Testis (tissue), 3 donors: Measurements from ENCODE around the gene FCGBP. TPM values are rescaled to one million over a fixed set of nuclear protein-coding genes. Genes with fewer than 3 reads are reported as not detected.

Experiments
- DNase-seq: peaks from one replicate; pipeline ENCODE4 v3.0.0-alpha.2; 2019
- H3K27ac ChIP-seq, 2 donors: fragments of 200-600 bp; sonication (generic); one replicate each; pipeline ENCODE4 v1.5.1; 2019
- H3K27me3 ChIP-seq: fragments of 200-600 bp; sonication (generic); one replicate; pipeline ENCODE4 v1.5.1; 2019
- H3K36me3 ChIP-seq: fragments of 200-600 bp; sonication (generic); one replicate; pipeline ENCODE4 v1.5.1; 2017; ENCODE audit warnings: low read depth; ENCODE audit errors: missing control alignments
- H3K4me1 ChIP-seq: fragments of 200-600 bp; sonication (generic); one replicate; pipeline ENCODE4 v1.5.1; 2019
- H3K4me3 ChIP-seq, 2 donors: fragments of 200-600 bp; sonication (generic); one replicate each; pipeline ENCODE4 v1.5.1; 2017 to 2019
- H3K9me3 ChIP-seq: fragments of 200-600 bp; sonication (generic); one replicate; pipeline ENCODE4 v1.5.1; 2017
- CTCF ChIP-seq, 3 experiments: fragments of 450-650 bp in 2 of 3; fragments of 200-600 bp in 1 of 3; sonication (generic) in 1 of 3; IDR thresholded peaks; one replicate each; pipeline ENCODE4 v1.5.1; 2016 to 2019; ENCODE audit warnings: antibody characterized with exemption in 3 of 3, mild to moderate bottlenecking in 2 of 3, moderate library complexity in 1 of 3
- POLR2A ChIP-seq: fragments of 450-650 bp; IDR thresholded peaks from one replicate; pipeline ENCODE4 v1.6.1; 2017; ENCODE audit warnings: antibody characterized with exemption, mild to moderate bottlenecking, moderate library complexity
- WGBS, 2 donors: methylation state at CpG; one replicate each; pipeline ENCODE4 v1.1.5; 2018; 5-methylcytosine and 5-hydroxymethylcytosine counted together
- intact Hi-C: fragments of 100-400 bp; cut with DNase I; formaldehyde crosslinking; loops from one replicate; pipeline ENCODE4 v1.15.1; 2023; ENCODE audit warnings: low total_unique reads
- polyA plus RNA-seq: library from polyadenylated mRNA; stranded (reverse); fragments of 350-450 nt; fragmentation: Illumina TruSeq; extraction: RNeasy Lipid Tissue Mini Kit (QIAGEN cat#74804); gene quantifications from one replicate; pipeline ENCODE4 v1.2.3, GENCODE V29; 2014; ENCODE audit warnings: low read depth, low replicate concordance; ENCODE audit not compliant: insufficient read depth
- total RNA-seq, 2 donors: library from RNA; depleted of rRNA; stranded (reverse); fragments of >200 nt; gene quantifications; one replicate each; pipeline ENCODE4 v1.2.3, GENCODE V29; 2016

The FCGBP gene
- total and polyA plus RNA-seq, 3 donors from 2014 or later: 6.7 to 18.8 (median 15.9) TPM

- TF ChIP-seq CTCF (IDR thresholded peaks at IDR 0.05): no peak
- no peak for TF ChIP-seq POLR2A
- Histone ChIP-seq H3K4me1 (no peaks in the 10 kb centered on the region), H3K36me3 (no peaks in the 10 kb centered on the region), H3K9me3 (no peaks in the 10 kb centered on the region), H3K27ac (no peak overlapping the region), H3K27me3 (no peaks in the 10 kb centered on the region), H3K4me3 (no peak overlapping the region)
- DNase-seq: no peak
- intact Hi-C loops: no loop called here
- 89 to 95% methylated on average over 7 of the region's 7 CpGs for WGBS, 2 donors
Observed at GRCh38 chr19:39953915-39954314, 19.5 kb upstream of the FCGBP start.

DNA sequence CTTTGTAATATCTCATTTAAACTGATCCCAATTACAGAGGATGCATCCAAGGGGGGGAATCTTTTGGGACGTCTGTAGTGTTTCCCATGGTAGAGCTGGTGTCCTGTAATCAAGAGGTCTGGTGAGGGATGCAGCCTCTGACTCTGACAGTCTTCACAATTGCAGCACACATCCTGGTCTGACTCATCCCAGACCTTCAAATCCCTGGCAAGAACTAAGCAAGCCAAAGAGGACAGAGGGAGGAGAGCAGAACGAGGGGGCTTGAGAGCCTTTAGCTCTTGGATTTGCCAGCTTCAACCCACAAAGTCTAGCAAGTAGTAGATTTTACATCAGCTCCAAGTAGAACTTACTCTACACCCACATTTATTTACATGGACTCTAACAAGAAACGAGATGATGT lies 17.3 kb upstream of the FCGBP start:
- Histone ChIP-seq H3K9me3 (no peaks in the 10 kb centered on the region), H3K4me1 (no peaks in the 10 kb centered on the region), H3K4me3 (no peak overlapping the region), H3K27me3 (no peaks in the 10 kb centered on the region), H3K27ac (no peak overlapping the region), H3K36me3 (no peaks in the 10 kb centered on the region)
- intact Hi-C loops: no loop called here
- DNase-seq: no peak
- 68 to 84% methylated on average over 3 of the region's 3 CpGs for WGBS, 2 donors
- no peak for TF ChIP-seq CTCF (IDR thresholded peaks at IDR 0.05)

GRCh38 chr19:39951065-39951650 lies 16.7 kb upstream of the FCGBP start:
- WGBS, 2 donors: 85 to 90% methylated on average over 2 of the region's 2 CpGs
- Histone ChIP-seq H3K4me1 (no peaks in the 10 kb centered on the region), H3K27ac (no peak overlapping the region), H3K27me3 (no peaks in the 10 kb centered on the region), H3K9me3 (no peaks in the 10 kb centered on the region), H3K4me3 (no peak overlapping the region), H3K36me3 (no peaks in the 10 kb centered on the region)
- DNase-seq: no peak
- TF ChIP-seq POLR2A (no peak), CTCF (IDR thresholded peaks at IDR 0.05) (no peak)
- intact Hi-C loops: no loop called here

DNA sequence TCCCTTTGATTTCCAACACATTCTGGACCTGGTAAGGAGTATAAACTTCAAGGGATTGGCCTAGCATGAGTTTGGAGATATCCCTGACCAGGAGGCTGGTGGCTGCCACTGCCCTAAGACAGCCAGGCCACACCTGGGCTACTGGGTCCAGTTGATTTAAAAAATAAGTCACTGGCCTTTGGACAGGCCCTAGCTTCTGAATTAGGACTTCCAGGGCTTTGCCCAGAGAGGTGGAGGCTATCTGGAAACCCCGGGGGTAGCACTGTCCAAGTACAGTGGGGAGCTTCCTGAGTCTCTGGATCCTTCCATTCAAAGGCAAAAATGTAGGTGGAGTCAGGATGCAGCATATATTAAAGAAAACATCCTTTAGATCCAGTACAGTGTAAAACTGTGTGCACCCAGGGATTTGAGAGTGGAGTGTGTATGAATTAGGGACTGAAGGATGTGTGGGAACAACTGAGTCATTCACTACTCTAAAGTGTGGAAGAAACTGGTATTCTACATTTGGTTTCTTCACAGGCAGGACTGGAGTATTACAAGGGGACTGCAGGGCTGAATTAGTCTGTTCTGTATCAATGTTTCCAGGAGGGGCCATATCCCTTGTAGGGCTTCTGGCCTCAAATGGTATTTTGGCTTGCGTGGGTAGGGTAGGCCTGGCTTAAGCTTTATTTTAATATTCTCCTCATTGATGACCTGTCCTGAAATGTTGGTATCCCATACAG lies 14.8 kb upstream of the FCGBP start:
- WGBS, 2 donors: 89 to 93% methylated on average over 2 of the region's 2 CpGs
- H3K9me3 ChIP-seq: no peaks in the 10 kb centered on the region
- no peak for TF ChIP-seq POLR2A
- TF ChIP-seq CTCF (IDR thresholded peaks at IDR 0.05): no peak
- no peak for DNase-seq
- H3K27me3 ChIP-seq: no peaks in the 10 kb centered on the region
- no peaks in the 10 kb centered on the region for H3K4me1 ChIP-seq
- no peaks in the 10 kb centered on the region for H3K36me3 ChIP-seq
- intact Hi-C loops: no loop called here
- no peak overlapping the region for H3K4me3 ChIP-seq
- no peak overlapping the region for H3K27ac ChIP-seq

GRCh38 chr19:39946532-39946931 lies 12.1 kb upstream of the FCGBP start:
- no peaks in the 10 kb centered on the region for H3K4me1 ChIP-seq
- intact Hi-C loops: no loop called here
- no peak for DNase-seq
- TF ChIP-seq CTCF (IDR thresholded peaks at IDR 0.05) (no peak), POLR2A (no peak)
- H3K36me3 ChIP-seq: no peaks in the 10 kb centered on the region
- no peak overlapping the region for H3K4me3 ChIP-seq
- H3K27ac ChIP-seq: no peak overlapping the region
- no peaks in the 10 kb centered on the region for H3K9me3 ChIP-seq
- WGBS, 2 donors: 82 to 86% methylated on average over 4 of the region's 4 CpGs
- no peaks in the 10 kb centered on the region for H3K27me3 ChIP-seq
